CD1c-positive myeloid dendritic cell (primary cell): ENCODE results near the gene SUCO.
"Not testable (repeated sequence)": the region's sequence is repeated elsewhere in the genome, so short reads cannot be mapped to it uniquely, and the experiment has no call there.

ENCODE experiments used
- DNase-seq: peaks from one replicate; pipeline ENCODE4 v3.0.0-alpha.2; 2016; ENCODE audit errors: extremely low spot score

Gene SUCO

GRCh38 chr1:172532700-172533512 lies at the start of gene SUCO:
Gene SUCO (plus strand): TSS chr1:172533150. CDS start chr1:172533436, 286 bp downstream.
- peak; percentile 100 for DNase-seq

DNA sequence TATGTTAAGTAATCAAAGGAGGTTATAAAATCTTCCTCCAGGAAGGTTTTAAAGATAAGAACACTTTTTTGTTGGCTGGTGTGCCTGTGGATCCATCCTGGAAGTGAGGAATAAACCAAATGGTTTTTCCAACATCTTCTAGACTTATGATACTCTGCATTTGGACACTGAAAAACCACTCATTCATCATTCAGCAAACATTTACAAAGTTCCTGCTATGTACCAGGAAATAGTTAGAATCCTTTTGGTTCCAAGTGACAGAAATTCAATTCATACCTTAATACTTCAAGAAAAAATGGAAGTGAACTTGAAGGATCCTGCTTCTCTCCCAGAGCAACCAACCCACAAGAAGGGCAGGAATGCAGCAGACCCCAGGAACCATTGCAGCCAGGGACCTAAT lies 49.5 kb upstream of the SUCO start:
- no peak for DNase-seq

DNA sequence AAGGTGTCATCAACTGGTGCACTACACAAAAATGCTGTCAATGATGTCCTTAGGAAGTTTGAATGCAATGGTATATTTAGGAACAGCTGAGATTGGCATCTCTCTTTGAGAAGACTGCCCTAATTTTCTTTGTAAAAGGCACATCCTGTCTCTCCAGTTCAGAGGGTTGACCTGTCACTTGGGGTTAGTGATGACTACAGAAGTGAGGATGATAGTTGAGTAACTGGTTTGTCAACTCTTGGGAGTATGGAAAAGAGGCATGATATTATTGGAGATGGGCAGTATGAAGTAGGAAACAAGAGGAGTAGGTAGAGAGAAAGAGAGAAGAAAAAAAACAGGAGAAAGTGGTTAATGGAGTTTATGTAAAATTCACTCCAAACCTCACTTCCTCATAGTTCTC lies 48.7 kb upstream of the SUCO start:
- no peak for DNase-seq

- no peak for DNase-seq
These were observed 47.3 kb upstream of the SUCO start for GRCh38 chr1:172485626-172486025.

DNA sequence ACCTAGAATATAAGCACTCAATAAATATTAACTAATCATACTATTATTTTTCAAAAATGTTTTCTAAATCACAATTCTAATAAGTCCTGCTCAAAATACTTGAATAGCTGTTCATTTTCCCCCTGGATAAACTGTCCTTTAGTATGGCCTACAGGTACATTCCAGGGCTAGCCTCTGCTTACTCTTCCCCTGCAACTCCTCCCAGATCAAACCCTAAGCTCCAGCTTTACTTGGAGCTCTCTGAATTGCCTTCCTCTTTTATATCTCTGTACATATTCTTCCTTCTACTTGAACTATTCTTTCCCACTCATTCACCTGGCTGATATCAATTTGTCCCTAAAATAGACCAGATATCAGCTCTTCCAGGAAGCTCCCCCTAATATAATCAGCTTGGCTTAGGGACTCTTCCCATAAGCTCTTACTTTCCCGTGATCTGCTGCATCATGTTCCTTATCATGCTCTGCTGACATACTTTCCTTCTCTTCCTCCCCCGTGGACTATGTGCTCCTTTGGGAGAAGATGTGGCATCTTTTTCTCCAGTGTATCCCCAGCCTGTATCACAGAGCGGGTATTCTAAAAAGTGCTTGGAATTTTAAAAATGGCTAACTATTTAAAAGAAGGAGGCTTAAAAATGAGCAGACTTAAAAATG lies 46.0 kb upstream of the SUCO start:
- DNase-seq, result no peak

DNA sequence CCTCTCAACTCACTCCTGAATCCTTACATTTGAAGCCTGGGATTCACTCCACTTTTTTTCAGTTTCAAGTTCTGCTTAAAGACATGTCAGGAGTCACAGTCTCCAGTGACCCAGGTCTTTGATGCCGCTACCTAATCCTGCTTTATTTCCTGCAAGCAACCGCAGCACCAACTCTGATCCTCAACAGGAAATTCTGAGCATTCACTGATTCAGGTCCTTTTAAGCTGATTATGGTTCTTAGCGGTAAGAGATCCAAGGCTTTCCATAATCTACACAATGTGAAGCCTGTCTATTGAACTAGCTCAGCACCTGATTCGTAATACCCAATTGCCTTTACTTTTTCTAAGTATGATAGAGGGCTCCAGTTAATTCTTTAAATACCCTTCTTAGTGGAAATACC lies 45.4 kb upstream of the SUCO start:
- no peak for DNase-seq

DNA sequence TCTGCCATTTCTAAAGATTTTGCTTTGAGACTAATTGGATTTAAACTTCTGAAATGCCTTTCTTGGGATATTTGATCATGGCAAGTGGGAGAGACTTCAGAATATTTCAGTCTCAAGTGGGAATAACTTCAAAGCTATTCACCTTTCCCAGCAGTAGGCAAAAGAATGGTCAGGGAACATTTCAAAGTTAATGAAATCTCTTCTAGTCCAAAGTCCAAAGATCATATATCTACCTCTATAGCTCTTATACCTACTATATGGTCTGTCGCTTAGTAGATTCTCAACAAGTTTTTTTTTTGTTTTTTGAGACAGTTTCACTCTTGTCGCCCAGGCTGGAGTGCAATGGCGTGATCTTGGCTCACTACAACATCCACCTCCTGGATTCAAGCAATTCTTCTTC lies 44.6 kb upstream of the SUCO start:
- DNase-seq, result no peak

- DNase-seq, result no peak
These were observed 43.1 kb upstream of the SUCO start for GRCh38 chr1:172489847-172490246.

DNA sequence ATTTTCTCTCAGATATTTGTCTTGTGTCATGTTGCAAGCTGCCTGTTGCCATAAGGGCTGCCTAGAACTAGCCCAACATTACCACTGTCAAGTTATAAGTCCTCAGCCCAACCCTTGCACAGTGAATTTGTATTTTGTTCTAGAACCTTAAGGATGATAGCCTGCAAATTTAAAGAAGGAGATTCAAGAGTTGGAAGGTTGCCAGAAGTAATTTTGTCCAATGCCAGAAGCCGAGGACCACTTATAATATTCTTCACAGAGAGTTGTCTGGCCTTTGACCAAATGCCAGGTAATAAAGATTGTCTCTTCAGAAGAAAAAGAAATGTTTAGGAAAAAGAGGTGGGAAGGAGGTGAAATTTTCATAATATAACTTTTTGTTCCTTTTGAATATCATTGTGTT lies 40.5 kb upstream of the SUCO start:
- no peak for DNase-seq

GRCh38 chr1:172494166-172494565 lies 38.8 kb upstream of the SUCO start:
- no peak for DNase-seq

GRCh38 chr1:172496127-172496526 lies 36.8 kb upstream of the SUCO start:
- not testable (repeated sequence) for DNase-seq

- DNase-seq, result no peak
These were observed 36.3 kb upstream of the SUCO start for GRCh38 chr1:172496678-172497077.

- DNase-seq, result no peak
These were observed 35.7 kb upstream of the SUCO start for GRCh38 chr1:172497230-172497629.

GRCh38 chr1:172498857-172499256 lies 34.1 kb upstream of the SUCO start:
- DNase-seq, result peak; percentile 19

GRCh38 chr1:172499636-172500141 lies 33.3 kb upstream of the SUCO start:
- peak; percentile 11 for DNase-seq

DNA sequence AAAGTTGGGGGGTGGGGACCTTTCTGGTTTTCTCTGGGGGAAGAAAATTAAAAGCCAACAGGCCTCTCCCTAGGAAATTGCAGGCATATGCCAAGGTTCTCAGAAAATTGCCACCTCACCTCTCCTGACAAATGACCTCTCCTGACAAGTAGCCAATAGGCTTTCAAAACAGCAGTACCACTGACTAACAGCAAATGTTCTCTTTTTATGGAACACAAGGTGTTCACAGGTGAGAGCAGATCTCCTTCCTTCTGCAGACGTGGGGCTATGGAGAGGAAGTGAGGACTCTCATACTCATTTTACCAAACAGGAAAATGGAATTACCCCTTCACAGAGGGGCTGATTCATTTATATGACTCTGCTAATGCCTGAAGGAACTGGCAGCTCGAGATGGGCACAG lies 32.7 kb upstream of the SUCO start:
- no peak for DNase-seq

- no peak for DNase-seq
These were observed 25.2 kb upstream of the SUCO start for GRCh38 chr1:172507741-172508140.

DNA sequence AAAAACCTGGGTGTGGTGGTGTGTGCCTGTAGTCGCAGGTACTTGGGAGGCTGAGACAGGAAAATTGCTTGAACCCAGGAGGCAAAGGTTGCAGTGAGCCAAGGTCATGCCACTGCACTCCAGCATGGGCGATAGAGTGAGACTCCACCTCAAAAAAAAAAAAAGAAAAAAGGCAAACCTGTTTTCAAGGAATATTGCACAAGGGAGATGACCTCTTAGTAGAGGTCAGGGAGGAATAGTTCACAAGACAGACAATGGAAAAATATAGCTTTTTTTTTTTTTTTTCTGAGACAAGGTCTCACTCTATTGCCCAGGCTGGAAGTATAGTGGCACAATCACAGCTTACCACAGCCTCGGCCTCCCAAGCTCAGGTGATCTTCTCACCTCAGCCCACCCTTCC lies 22.5 kb upstream of the SUCO start:
- DNase-seq, result no peak

DNA sequence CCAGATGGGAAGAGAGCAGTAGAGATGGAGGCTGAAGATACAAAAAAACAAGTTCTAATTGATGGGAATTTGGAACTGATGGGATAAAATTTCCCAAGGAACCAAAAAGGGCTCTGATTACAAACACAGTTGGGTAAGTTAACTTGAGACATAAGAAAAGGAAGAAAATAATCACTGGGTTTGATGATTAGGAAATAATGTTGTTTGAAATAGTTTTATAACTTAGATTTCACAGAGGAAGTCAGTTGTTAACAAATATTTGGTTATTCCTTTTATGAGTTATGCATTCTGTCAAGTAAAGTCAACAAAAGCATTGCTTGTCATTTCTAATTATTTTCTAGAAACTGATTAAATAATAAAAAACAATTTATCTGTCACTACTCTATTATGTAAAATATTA lies 20.4 kb upstream of the SUCO start:
- no peak for DNase-seq

- DNase-seq, result no peak
These were observed 19.5 kb upstream of the SUCO start for GRCh38 chr1:172513479-172513878.

DNA sequence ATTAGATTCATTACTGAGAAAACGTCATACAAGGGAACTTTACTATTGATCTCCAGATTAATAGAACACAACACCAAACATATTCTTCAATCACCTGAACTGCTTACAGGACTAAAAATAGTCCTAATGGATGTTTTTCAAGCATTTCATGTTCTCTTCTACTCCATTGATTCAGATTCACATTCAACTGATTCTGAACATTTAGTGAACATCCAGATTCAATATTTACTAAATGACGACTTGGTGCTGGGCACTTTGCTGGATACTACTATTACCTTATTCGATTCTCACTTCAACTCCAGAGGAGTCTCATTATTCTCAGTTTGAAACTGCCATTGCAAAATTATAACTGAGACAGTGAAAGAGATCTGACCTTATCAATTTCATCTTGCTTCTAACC lies 18.8 kb upstream of the SUCO start:
- DNase-seq, result no peak

GRCh38 chr1:172515436-172515835 lies 17.5 kb upstream of the SUCO start:
- no peak for DNase-seq

- DNase-seq, result peak; percentile 73
These were observed 17.0 kb upstream of the SUCO start for GRCh38 chr1:172515927-172516326.
